GM19452 (cell line): ENCODE results near the gene SLC14A1.
"Not testable (repeated sequence)": the region's sequence is repeated elsewhere in the genome, so short reads cannot be mapped to it uniquely, and the experiment has no call there.

Experiments used
- ATAC-seq: cut with Tn5 transposase; IDR thresholded peaks from one replicate; pipeline ENCODE4 v1.9.1; 2021; ENCODE audit not compliant: unreplicated experiment

SLC14A1 gene

DNA sequence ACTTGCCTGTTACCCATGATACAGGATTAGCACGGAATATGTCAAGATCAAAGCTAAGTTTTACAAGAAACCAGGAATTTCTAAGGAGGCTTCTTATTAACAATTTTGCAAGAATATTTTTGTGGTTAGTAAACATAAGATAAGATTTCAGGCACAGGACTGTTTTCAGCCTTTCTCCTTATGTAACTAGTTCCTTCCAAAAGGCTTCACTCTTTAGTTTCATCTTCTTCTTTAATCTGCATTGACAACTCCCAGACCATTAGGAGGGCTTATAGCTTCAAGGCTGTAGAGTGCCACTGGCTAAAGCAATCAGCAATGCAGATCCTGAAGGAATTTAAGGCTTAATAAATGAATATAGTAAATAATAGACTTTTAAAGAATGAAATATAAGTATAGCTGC is 29.3 kb downstream of the SLC14A1 start:
- no peak for ATAC-seq

DNA sequence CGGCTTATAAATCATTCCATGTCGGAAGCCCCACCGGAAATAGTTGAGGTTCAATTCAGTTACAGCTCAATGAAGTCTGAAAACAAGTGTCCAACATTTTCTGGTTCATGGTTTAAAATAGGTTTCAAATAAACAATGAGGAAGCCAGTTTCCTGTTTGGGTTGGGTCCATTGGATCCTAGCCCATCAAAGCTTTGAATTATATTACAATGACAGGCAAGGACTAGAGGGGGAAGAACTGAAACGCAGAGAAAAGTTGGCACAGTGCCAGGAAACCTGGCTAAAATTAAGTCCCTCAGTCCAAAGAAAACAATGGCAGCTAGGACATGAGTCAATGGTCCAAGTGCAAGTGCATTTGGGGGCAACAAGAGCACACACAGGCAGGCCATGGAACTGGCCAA is 32.0 kb downstream of the SLC14A1 start:
- no peak for ATAC-seq

DNA sequence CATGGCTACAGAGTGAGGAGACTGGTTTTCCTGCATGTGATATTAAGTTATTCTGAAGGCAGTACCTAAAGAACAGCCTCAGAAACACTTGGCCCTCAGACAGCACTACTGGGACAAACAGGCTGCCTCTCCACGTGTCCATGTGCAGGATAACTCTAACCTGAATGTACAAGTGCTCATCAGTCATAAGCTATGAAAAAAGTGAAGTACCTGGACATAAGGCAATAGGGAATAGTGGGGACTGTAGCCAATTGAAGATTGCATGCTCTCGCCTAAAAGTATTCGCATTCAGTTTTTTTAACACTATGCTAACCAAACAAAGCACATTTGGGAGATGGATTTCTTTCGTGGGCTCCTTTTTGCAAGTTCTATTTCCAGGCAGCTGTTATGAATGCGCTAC is 33.0 kb downstream of the SLC14A1 start:
- no peak for ATAC-seq

DNA sequence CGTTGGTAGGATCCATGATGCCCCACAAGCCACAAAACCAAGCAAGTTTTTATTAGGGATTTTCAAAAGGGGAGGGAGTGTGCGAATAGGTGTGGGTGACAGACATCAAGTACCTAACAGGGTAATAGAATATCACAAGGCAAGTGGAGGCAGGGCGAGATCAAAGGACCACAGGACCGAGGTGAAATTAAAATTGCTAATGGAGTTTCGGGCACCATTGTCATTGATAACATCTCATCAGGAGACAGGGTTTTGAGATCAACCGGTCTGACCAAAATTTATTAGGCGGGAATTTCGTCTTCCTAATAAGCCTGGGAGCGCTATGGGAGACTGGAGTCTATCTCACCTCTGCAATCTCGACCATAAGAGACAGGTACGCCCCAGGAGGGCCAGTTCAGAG is 33.7 kb downstream of the SLC14A1 start:
- not testable (repeated sequence) for ATAC-seq

DNA sequence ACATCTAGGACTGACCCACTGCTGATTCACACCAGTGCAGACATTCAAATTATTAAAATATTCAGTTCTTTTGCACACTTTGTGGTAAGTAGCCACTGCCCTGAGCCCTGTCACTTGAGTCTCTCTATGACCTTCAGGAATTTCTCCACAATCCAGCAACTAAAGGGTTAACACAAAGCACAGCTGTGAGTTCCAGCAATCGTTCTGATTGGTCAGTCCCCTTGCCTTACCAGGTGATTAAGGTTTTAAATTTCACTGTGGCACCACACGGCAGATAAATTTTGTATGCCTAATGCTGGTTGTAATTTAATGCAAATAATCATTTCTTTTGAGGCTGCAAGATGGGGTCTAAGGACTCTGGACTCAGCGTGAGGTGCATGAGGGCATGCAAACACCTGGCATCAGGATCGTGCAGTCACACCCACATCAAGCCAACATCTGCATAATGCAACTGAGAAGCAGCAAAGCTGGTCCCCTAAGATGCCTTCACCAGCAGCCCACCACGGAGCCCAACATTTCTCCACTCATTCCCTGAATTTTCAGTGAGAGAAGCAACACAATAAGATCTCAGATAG is 36.6 kb downstream of the SLC14A1 start:
- ATAC-seq = no peak

DNA sequence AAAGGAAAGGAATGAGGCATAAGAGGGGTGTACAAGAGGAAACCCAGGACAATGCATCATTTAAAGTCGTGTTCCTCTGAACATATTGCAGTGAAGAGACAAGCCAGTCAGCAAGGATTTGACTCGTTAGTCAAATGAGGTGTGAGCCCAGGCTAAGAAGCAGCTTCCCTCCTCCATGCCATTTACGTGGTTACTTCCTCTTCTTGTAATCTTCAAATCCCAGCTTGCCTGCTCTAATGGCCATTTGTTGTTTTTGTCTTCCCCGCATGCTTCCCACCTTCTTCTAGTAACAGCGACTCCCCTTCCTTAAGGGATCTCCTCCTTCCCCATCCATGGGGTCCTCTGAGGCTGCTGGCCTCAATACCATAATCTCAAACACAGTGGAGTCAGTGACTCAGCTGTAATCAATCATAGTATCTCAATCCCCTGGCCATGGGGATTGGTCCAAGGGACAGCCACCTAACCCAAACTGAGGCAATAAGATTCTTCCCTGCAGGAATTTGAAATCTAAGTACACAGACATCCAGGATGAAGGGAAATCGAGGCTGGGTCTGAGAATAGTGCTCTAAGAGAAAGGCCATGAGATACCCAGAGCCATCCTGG is 37.6 kb downstream of the SLC14A1 start:
- no peak for ATAC-seq

DNA sequence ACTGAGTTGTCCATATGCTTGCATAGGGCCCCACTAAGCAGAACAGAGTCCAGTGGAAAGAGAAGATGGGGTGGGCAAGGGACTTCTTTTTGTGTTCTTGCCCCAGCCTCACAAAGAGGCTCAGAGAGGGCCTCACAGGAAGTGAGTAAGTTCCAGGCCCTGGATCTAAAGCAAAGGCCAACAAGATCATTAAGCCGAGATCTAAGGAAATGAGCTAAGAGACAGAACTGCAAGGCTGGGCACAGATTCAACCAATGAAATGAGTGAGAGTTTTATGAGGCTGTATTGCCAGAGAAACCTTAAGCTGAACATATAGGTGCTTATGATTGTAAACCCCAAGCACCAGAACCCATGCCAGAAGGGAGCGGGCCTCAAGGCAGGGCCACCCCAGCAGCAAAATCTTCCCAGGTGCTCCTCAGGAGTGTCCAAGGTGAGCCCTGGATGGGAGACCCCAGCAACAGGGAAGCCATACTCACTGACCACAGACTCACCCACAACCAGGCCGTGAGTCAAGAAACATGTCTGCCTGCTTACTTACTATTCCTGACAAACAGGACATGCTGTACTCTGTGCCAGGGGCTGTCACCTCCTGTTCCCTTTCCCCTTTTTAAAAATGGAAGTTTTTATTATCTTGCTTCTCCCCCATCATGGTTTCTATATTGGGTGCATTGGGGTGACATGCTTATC is 40.2 kb downstream of the SLC14A1 start:
- ATAC-seq = no peak

DNA sequence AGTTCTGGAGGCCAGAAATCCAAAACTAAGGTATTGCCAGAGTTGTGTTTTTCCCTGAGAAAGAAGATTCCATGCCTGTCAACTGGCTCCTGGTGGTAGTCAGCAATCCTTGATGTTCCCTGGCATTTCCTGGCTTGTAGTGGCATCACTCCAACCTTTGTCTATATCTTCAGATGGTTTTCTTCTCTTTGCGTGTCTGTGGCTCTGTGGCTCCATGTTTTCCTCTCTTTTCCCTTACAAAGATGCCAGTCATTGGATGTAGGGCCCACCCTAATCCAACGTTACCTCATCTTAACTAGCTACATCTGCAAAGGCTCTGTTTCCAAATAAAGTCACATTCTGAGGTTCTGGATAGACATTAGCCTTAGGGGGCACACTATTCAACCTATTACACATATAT is 41.8 kb downstream of the SLC14A1 start:
- no peak for ATAC-seq

DNA sequence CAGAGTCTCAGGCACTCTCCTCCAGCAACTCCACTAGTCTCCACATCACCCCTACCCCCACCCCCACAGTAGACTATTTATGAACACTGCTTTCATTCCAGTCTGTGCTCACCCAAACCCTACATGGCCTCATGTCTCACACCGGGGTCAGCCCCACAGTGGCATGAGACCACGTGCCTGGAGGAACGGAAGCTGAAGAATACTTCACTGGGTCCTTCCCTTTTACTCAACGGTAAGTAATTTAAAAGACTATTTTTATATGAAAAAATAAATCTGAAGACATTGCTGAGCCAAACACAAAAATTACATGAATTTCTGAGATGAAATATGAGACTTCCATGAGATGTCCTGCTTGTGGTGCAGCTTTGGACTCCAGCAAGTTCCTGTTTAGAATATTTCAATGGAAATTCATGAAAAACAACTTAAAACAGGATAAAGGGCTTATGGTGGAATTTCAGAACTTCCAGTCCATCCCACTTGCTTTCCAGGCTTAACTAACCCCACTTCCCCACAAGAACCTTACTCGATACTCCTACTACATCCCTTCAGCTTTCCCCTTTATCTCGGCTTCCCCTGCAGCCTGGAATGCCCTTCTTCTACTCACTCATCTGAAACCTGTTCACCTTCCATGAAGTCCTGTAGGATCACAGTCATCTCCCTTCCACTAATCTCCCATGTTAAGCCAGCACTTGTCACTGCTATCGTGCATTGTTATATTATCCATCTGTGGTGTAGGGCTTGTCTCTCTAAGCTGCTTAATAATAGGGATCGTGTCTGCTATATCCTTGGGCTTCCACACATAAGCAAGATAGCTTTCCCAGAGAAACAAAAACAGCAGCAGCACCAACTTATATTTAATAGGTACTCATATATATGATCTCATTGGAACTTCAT is 47.9 kb downstream of the SLC14A1 start:
- no peak for ATAC-seq

DNA sequence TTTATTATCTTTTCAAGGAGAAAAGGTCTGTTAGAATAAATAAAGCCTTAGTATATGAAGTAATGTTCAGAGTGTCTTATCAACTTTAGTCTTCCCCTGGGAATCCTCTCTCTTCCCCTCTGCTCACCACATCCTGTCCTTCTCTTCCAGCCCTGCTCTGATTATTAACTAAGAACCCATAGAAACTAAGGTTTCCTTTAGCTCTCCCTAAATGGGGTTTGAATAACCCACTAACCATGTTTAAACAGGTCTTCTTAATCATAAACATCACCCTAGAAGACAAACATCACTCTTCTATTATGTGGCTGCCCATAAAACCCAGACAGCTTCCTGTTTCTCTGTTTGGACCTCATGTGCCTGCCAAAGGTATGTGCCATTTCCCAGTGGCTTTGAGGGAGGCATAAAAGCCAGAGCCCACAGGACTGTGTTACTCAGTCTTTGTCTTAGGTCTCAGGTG is 50.1 kb downstream of the SLC14A1 start:
- ATAC-seq = peak; percentile 71

DNA sequence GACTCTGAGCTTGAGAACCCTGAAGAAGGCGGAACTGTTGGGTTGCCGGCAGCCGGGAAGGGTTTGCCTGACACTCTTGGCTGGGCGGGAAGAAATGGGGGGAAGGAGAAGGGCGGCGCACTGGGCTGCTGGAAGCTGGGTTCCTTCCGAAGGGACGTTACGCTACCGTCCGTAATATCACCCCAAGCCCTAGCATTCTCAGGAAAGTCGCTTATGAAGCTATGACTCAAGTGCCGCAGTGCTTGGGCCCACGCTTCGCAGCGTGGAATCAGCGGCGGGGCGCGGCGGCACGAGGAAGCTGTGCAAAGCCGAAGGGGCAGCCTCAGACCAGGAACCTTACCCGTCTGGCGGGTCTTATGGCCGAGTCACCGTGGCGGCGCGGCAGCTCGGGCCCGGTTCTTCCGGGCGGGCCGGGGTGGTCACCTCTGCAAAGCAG is 51.3 kb downstream of the SLC14A1 start:
- ATAC-seq = peak; percentile 47

DNA sequence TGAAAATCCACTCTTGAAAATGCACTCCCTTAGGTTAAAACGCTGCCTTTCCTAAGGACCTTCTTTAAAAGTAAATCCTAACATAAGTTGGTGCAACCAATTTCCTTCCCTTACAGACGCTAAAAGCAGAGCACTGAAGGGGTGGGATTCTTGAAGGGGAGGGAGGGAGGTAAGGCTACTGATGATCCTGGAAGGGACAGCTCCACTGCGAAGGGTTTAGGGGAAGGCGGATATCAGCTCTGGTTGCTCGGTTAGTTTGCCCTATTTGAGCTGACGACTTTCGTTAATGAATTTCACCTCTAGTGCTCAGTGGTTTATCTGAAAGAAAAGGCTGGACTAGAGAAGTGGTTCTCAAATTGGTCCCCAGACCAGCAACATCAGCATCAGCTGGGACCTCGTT is 51.8 kb downstream of the SLC14A1 start:
- no peak for ATAC-seq

DNA sequence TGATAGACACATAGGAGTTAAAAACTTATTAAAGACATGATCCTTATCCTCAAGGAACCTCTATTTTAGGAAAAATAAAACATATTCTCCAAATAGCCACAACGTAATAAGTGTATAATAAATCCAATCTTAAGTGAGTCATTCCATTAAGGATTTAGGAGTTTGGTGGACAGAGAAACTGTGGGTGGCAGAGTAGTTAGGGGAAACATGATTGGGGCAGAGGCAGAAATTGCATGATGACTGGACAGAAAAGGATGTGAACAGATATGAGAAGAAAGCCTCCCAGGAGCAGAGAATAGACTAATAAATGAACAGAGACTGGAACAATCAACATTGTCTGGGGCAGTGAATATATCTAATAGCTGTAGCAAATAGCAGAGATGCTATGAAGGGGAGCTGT is 53.4 kb downstream of the SLC14A1 start:
- ATAC-seq = no peak

DNA sequence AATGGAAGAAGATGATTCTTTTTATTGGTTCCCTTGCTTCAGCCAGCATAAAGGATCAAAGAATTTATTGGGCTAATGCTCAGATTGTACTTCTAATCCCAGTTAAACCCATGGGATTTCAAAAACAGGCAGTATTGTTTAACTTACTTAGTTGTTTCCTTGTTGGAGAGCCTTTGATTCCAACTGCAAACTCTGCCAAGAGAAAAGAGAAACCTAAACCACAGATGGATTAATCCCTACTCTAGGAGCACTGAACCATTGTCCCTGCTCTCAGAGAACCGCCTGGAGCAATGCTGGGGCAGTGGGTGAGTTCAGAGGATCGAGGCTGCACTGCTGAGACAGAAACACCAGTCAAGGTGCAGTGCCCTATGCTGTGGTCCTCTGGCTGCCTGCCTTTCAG is 56.6 kb downstream of the SLC14A1 start:
- no peak for ATAC-seq

DNA sequence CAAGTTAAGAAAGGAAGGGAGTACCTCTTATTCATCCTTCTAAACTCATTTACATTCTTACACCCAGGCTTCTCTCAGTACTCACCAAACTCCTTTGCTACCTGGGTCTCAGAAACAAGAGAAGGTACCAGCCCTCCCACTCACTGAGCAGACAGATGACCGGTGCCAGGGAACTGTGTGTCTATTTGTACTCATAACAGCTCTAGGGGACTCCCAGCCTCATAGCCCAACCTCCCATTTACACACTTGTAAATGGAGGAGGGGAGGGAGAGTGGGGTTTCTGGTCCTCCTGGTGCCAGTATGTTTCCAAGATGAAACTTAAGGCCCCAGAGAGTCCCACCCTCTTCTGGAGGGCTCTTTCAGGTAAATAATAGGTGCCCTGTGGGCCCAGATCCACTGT is 58.7 kb downstream of the SLC14A1 start:
- ATAC-seq = no peak

DNA sequence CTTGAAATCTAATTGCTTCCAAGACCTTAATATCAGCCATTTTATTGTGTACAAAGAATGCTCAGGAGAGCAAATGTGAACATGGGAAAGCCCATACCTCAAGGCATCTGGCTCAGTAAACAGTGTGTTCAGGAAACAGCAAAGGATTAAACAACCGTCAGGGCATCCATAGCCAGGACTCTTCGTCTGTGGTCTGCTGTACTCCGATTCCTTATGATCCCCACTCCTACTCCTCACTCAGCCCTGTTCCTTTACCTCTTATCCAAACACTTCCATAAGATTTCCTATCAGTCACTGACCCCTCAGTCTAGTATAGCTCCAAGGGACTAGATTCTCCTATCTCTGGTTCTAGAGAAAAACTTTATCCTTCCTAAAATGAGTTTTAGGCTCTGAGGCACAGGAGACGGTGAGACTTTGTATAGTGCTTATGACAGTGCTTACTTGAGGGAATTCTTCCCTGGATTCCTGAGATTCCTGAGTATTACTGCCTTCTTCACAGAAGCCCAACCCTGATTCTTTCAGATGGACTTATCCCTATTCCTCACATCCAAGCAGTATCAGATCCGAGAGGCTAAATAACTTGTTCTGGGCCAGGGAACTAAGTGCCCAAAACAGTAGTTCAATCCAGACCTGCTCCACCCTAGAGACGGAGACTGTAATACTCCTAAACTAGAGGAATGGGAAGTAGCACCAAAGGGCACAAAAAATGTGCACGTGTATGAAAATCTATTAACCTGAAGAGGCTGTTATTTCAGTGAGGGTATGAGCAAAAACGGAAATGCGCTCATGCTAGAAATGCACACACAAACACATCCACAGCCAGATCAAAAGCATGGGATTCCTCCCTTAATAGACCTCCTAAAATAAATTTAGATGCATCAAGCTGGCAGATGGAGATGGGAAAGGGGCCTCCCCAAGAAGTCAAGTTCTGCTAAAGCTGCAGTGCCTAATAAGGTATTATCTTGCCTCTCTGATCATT is 59.4 kb downstream of the SLC14A1 start:
- ATAC-seq = no peak

DNA sequence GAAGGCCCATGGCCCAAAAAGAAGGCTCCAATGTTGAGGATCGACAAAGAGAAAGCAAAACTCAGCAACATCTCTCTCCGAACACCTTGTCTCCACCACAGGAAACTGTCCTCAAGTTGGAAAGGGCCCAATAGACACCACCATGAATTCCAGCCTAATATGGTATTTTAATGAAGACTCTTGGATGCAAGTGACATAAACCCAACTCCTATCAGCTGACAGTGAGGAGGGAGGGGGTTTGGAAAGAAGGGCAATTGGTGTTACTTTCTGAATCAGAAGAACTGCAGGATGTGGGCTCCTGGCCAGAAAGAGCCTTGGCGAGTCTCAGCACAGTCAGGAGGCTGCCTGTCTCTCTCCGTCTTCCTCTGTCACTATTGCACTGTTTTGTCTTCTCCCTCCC is 61.2 kb downstream of the SLC14A1 start:
- ATAC-seq = peak; percentile 59

DNA sequence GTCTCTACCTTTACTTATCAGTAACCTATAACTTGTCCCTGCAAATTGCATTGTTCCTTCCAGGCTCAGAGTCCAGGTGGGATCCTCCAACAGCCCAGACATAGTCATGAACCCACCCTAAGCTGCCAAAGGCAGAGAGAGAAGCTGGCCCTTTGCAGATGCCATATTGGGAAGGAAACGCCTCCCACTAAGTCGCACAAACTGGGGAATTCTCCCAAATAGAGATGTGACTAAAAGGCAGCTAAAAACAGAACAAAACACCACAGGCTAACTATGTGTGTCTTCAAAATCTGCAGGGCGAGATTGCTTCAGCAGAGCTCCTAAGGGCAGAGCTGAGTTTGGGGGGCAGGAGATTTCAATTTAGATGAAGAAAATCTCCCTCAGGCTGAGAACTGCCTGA is 63.0 kb downstream of the SLC14A1 start:
- ATAC-seq = no peak

DNA sequence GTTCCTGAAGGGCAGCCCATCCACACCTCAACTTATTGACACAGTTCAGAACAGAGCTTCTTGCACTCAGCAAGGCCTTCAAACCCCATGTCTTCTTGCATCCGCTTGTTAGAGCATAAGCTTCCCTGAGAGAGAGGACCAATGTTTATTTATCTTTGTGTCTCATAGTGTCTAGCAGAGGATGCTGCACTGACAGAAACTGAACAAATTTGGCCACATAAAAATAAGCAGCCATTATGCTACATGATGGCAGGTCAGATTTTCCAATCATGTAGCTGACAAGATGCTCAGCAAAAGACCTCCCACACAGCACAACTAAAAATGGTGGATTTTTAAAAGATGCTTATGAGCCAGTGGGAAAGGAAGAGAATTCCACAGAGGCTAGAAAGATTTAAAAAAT is 63.4 kb downstream of the SLC14A1 start:
- no peak for ATAC-seq

DNA sequence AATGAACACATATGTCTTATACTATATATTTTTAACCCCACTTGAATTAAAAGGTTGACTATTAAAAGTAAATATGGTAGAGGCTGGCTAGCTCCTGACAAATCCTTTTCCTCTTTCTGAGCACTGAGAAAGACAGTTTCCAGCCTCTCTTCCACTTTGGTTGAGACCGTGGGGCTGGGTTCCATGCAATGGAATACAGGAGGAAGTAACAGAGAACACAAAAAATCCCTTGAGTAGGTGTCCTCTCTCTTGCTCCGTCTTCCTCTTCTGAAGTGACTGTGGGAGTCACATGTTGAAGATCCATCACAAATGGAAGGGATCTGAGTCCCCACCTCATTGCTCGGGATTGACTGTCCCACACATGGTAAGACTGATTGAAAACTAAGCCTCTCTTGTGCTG is 64.9 kb downstream of the SLC14A1 start:
- ATAC-seq = no peak
